Stimulated activated CD4-positive, alpha-beta T cell treated with anti-CD3 and anti-CD28 coated beads, Interleukin-15, amount 100 ng/mL, for 1 hour (primary cell): ENCODE data around the gene ZNF710.
"Not testable (repeated sequence)": the region's sequence is repeated elsewhere in the genome, so short reads cannot be mapped to it uniquely, and the experiment has no call there.

Experiments
- DNase-seq, 2 donors: peaks; one replicate each; pipeline ENCODE4 v3.0.0-alpha.2; 2020; ENCODE audit warnings: low read depth in 1 of 2, low spot score in 1 of 2

The ZNF710 gene

GRCh38 chr15:90058775-90059174 lies 57.7 kb downstream of the ZNF710 start:
- DNase-seq: no peak

- peak; percentile 22 to 60 for DNase-seq
These were observed 58.3 kb downstream of the ZNF710 start for GRCh38 chr15:90059208-90059985.

- DNase-seq: no peak
These were observed 59.7 kb downstream of the ZNF710 start for GRCh38 chr15:90060797-90061196.

GRCh38 chr15:90062023-90062442 lies 60.9 kb downstream of the ZNF710 start:
- DNase-seq: peak in 1 of 2 donors; percentile 13

GRCh38 chr15:90062462-90062932 lies 61.4 kb downstream of the ZNF710 start:
- DNase-seq: no peak

- no peak for DNase-seq
These were observed 62.0 kb downstream of the ZNF710 start for GRCh38 chr15:90062973-90063769.

- no peak for DNase-seq
These were observed 62.7 kb downstream of the ZNF710 start for GRCh38 chr15:90063770-90064247.

- DNase-seq: no peak
These were observed 64.0 kb downstream of the ZNF710 start for GRCh38 chr15:90064911-90065681.

- DNase-seq: no peak
These were observed 64.5 kb downstream of the ZNF710 start for GRCh38 chr15:90065682-90066049.

GRCh38 chr15:90067181-90067952 lies 66.2 kb downstream of the ZNF710 start:
- no peak for DNase-seq

- no peak for DNase-seq
These were observed 67.0 kb downstream of the ZNF710 start for GRCh38 chr15:90067953-90068606.

GRCh38 chr15:90070623-90071022 lies 69.5 kb downstream of the ZNF710 start:
- DNase-seq: not testable (repeated sequence)

GRCh38 chr15:90071220-90071807 lies 70.2 kb downstream of the ZNF710 start:
- peak; percentile 59 to 64 for DNase-seq

- DNase-seq: no peak
These were observed 72.0 kb downstream of the ZNF710 start for GRCh38 chr15:90072978-90073640.

GRCh38 chr15:90074023-90074422 lies 72.9 kb downstream of the ZNF710 start:
- DNase-seq: no peak

- no peak for DNase-seq
These were observed 73.8 kb downstream of the ZNF710 start for GRCh38 chr15:90074916-90075315.

- no peak for DNase-seq
These were observed 74.5 kb downstream of the ZNF710 start for GRCh38 chr15:90075420-90076289.

GRCh38 chr15:90076716-90077115 lies 75.6 kb downstream of the ZNF710 start:
- no peak for DNase-seq
